Epithelial cell of esophagus (primary cell): ENCODE results near the gene FAM110C.

Experiments used
- DNase-seq: peaks from one replicate; pipeline ENCODE4 v3.0.0; 2010; ENCODE audit warnings: low read depth
- H3K4me3 ChIP-seq: 2 replicates; pipeline ENCODE4 v1.5.1; 2011; ENCODE audit warnings: mild to moderate bottlenecking, low read length, control low read depth
- CTCF ChIP-seq: IDR thresholded peaks from 2 replicates; pipeline ENCODE4 v1.5.1; 2011; ENCODE audit warnings: low read depth, mild to moderate bottlenecking, low read length, control low read depth, inconsistent platforms; ENCODE audit not compliant: insufficient read depth; ENCODE audit errors: missing control alignments

FAM110C gene

GRCh38 chr2:55587-56448, 9.5 kb upstream of the FAM110C start:
- TF ChIP-seq CTCF: no peak
- no peak for DNase-seq
- no peak overlapping the region for H3K4me3 ChIP-seq

- no peak for DNase-seq
- no peak for TF ChIP-seq CTCF
- H3K4me3 ChIP-seq: no peak overlapping the region
Observed at GRCh38 chr2:51613-52012, 5.3 kb upstream of the FAM110C start.

GRCh38 chr2:47737-48136, 1.4 kb upstream of the FAM110C start:
- no peak for TF ChIP-seq CTCF
- no peak overlapping the region for H3K4me3 ChIP-seq
- no peak for DNase-seq

GRCh38 chr2:47346-47725, 1.0 kb upstream of the FAM110C start:
- TF ChIP-seq CTCF: no peak

DNA sequence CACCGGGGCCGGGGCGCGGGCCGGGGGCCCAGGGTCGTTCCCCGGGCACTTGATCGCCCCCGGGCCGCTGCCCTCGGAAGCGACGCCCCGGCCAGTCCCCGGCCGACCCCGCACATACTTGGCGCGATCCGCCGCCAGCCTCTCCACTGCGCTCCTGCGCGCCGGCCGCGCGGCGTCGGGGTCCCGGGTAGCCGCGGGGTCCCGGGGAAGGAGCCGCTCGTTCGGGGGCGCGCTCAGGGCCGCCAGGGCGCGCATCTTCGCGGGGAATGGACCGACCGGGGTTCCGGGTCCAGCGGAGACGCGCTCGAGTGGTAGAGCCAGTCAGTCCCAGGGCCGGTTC, 204 bp downstream of the FAM110C start:
- peak overlapping the region; percentile 64 for H3K4me3 ChIP-seq
- no peak for DNase-seq
- TF ChIP-seq CTCF: no peak

More at GRCh38 chr2:47346-47725, 1.0 kb upstream of the FAM110C start:
- H3K4me3 ChIP-seq: peak overlapping the region; percentile 64
- DNase-seq: peak; percentile 13

GRCh38 chr2:45342-46130, 769 bp downstream of the FAM110C start:
- peak overlapping the region; percentile 64 for H3K4me3 ChIP-seq
- peak; percentile 30 for DNase-seq
- no peak for TF ChIP-seq CTCF
